HG02588 (cell line): ENCODE results near the gene ANKRD62.
"Not testable (repeated sequence)": the region's sequence is repeated elsewhere in the genome, so short reads cannot be mapped to it uniquely, and the experiment has no call there.

ENCODE experiments used
- ATAC-seq: cut with Tn5 transposase; IDR thresholded peaks from one replicate; pipeline ENCODE4 v1.9.1; 2021; ENCODE audit warnings: mild to moderate bottlenecking, moderate library complexity; ENCODE audit not compliant: unreplicated experiment

Gene ANKRD62

GRCh38 chr18:12065397-12065796 is 28.2 kb upstream of the ANKRD62 start:
- no peak for ATAC-seq

DNA sequence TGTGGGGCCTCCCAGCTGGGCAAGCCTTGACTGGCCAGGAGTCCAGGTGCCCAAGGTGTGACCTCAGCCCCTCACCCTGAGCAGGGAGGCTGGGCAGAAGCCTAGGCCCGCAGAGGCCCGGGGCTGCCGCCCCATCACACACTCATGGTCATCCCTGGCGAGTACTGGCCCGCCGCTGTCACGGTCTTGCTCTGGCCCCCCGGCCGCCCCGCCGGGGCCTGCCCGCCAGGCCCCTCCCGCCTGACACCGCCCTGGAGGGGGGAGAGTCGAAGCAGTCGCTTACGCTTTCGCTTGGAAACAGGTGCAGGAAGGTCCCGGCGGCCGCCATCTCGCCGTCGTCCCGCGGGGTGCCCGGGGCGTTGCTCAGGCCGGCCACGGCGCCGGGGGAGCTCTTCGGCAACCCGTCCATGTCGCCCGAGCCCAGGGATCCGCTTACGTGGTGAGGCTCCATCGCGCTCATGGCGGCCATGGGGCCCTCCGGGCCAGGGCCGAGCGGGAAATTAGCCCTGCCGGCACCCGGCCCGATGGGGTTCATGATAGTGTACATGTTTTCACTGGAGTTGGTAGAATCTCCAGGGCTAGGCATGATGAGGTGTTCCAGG is 26.6 kb upstream of the ANKRD62 start:
- no peak for ATAC-seq

GRCh38 chr18:12067671-12068070 is 26.0 kb upstream of the ANKRD62 start:
- no peak for ATAC-seq

- ATAC-seq = not testable (repeated sequence)
These were observed 25.2 kb upstream of the ANKRD62 start for GRCh38 chr18:12068316-12068949.

DNA sequence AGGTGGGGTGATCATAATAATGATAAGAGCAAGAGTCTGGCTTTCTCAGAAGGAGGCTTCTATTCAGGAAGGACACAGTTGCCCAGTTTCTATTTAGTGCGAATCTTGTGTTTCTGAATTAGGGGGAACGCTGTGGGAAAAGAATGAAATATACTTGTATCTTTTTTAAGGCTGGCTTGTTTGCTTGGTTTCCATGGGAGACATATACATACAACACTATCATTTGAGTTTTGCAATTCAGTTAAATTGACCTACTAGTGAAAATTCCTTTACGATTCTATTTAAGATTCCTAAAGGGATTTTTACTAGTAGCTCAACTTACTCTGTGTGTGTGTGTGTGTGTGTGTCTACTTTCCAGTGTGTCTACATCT is 24.7 kb upstream of the ANKRD62 start:
- no peak for ATAC-seq

DNA sequence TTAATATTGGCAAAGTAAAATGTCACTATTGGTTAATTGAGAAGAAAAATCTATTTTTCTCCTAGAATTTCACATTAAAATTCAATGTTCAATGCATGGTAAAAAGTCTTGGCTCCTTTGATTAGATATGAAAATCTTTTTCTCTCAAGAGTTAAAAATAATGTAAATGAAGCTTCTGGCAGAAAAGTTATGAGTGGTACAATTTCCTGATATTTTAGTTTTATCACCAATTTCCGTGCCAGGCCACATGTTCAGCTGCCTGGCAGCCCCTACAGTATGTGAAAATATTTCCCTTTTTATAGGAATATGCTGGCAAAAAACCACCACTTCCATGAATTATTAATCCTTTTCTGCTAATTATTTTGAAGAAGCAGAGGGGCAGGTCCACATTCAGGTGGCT is 22.6 kb upstream of the ANKRD62 start:
- ATAC-seq = not testable (repeated sequence)

DNA sequence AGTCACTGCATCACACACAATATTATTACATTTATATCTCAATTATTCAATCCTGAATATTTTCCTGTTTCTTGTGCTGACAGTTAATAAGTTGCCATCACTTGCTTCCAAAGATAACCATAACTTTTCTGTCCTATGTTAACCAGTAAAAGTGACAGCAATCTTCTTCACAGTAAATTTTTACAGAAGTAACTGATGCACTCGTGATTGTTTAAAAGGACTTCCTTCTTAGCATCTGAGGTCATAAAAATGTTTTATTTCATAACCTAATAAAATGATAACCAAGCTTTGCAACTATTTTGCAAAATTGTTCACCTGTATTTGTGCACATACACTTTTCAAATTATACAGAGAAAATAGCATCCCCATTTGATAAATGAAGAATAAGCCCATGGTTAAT is 20.6 kb upstream of the ANKRD62 start:
- no peak for ATAC-seq

DNA sequence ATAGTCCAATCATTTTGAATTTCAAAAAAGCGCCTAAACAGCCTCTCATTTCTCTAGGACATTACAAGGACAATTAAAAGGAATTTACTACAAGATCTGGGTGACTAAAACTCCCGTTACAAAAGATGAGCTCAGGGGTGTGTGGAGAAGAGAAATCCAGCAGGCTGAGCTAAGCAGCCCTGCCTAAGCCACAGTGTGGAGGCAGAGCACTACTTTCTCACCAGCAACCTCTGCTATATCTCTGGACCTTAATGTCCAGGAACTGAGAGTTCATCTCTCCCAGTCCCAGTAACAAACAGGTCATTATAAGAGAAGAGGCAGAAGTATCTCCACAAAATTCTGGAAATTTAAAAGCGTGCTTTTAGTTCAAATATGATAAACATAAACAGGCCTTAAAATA is 18.9 kb upstream of the ANKRD62 start:
- ATAC-seq = no peak

DNA sequence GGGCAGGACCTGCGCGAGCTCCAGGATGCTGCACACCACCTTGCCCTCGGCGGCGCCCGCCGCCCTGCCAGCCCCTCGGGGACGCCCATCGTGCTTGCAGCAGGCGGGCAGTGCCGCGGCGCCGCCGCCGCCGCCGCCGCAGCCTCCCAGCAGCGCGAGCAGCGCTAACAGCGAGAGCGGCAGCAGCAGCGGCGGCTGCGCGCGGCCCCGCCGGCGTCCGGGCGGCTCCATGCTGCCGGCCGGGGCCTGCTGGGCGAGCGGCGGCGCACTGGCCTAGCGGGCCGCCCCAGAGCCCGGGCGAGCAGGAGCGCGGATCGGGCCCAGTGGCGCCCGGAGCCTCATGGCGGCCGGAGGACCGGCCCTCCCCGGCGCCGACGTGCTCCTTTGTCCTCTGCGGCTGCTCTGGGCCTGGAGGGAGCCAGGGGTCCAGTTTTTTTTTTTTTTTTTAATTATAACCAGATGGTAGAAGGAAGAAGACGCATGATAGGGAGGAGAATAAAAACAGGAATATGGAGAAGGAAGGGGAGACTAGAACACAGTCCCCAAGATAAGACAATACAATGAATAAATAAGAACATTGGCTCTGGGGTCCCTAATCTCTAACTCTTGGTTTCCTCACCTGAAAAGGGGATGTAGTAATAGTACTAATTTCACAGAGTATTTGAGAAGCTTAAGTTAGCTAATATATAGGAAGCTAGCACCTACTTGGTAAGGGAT is 17.1 kb upstream of the ANKRD62 start:
- no peak for ATAC-seq

DNA sequence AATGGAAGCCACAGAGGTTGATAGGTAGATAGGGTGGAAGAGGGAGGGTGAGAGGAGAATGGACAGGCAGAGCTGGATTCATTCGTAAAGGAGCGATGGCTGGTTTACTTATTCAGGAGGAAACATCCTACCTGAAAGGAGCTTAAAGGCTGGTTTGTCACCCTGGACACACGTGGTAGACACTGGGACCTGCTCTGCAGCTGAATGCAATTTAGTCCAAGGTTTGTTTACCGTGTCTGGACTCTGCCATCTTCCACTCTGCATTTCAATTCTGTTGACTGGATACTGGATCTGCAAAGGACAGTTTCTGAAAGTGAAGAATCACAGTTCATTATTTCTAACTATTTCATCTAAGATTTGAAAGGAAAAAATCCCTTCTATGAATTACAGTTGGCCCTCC is 15.6 kb upstream of the ANKRD62 start:
- ATAC-seq = not testable (repeated sequence)

- ATAC-seq = no peak
These were observed 14.0 kb upstream of the ANKRD62 start for GRCh38 chr18:12079491-12080237.

- ATAC-seq = no peak
These were observed 8.5 kb upstream of the ANKRD62 start for GRCh38 chr18:12085136-12085535.

DNA sequence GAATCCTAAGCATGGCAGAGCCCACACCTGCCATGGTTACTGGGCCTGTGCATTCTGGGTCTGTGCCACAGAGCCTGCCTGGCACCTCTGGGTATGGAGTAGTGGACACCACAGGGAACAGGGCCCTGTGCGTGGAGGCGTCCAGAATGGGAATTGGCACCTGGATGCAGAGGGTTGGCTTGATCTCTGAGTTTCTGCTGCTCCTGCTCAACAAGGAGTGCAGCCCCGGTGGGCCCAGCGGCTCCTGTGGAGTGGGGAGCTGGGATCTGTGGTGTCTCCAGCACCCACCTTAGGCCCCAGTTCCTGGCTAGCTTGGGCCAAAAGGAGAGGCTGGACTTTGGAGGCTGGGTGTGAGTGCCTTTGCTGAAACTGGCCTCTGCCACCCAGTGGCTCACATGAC is 7.9 kb upstream of the ANKRD62 start:
- ATAC-seq = no peak

GRCh38 chr18:12086249-12086648 is 7.4 kb upstream of the ANKRD62 start:
- ATAC-seq = no peak

GRCh38 chr18:12086677-12087470 is 6.8 kb upstream of the ANKRD62 start:
- no peak for ATAC-seq

GRCh38 chr18:12087471-12088025 is 6.1 kb upstream of the ANKRD62 start:
- no peak for ATAC-seq

DNA sequence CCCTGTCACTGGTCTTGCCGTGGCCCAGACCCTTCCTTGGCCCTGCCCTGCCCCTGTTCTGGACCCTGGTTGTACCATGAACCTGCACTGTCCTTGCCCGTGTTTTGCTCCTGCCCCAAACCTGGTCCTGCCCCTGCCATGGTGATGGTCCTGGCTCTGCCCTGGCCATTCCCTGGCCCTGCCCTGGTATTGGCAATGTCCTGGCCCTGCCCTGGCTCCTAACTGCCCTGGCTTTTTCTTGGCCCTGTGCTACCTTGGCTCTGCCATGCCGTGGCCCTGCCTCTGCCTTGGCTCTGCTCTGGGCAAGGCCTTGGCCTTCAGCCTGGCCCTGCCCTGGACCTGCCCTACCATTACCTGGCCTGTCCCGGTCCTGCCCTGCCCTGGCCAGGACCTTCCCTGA is 5.5 kb upstream of the ANKRD62 start:
- no peak for ATAC-seq

- no peak for ATAC-seq
These were observed 4.8 kb upstream of the ANKRD62 start for GRCh38 chr18:12088731-12089375.

DNA sequence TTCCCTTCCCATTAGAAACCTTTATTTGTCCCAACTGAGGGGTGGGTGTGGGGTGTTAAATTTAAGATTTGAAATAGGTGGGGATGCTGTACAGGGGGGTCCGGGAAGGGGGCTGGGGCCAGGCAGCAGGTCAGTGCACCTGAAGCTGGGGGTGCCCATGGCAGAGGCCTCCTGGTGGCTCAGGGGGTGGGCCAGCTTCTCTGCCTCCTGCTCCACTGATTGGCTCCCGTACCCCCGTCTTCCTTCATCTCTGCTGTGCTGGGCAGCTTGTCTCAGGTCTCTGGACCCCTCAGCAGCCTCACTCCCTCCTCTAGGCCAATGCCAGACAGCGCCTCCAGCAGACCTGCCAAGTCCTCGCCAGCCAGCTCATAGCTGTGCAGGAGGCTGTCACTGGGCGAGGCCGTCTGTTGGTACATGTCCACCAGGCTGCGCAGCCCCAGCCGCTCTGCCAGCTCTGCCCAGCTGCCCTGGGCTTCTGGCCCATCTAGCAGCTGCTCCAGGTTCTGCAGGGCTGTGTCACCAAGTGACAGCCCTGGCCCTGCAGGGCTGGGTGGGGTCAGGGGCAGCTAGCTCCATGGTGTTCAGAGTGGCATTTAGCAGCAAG is 2.0 kb upstream of the ANKRD62 start:
- ATAC-seq = no peak
